ENCODE results near the gene TMCO1. TPM values are rescaled to one million over a fixed set of nuclear protein-coding genes. Genes with fewer than 3 reads are reported as not detected.
"Not testable (repeated sequence)": the region's sequence is repeated elsewhere in the genome, so short reads cannot be mapped to it uniquely, and the experiment has no call there.

Gene TMCO1
- total and polyA plus RNA-seq, 10 donors = 23.3 to 57.9 (median 50.7) TPM

DNA sequence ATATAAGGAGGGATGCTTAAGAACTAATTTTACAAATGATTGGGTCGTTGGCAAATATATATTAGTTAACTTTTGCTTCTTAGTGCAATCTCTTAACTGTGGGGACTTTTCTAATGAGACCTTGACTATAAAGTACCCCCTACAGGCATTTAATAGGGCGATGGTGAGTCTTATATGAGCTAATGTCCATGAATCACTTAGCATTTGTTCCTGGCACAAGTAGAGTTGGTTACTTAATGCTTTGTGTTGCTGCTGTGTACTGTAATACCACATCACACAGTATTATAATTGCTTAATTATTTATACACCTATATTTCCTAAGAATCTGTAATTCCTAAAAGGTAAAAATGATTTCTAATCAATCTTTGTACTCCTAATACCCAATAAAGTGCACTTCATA lies 25.3 kb upstream of the TMCO1 start:
- no peak for TF ChIP-seq POLR2AphosphoS5 (IDR thresholded peaks at IDR 0.05)
- TF ChIP-seq POLR2A (IDR thresholded peaks at IDR 0.05) = no peak
- no peak for TF ChIP-seq CTCF (IDR thresholded peaks at IDR 0.05 in 8 of 11, conservative IDR thresholded peaks at IDR 0.05 in 3 of 11)
- Histone ChIP-seq H3K4me1 (no peaks in the 10 kb centered on the region), H3K27ac (no peak overlapping the region), H3K36me3 (no peaks in the 10 kb centered on the region), H3K4me3 (no peak overlapping the region), H3K27me3 (replicated peaks in 1 of 7) (peaks cover 0 to 4% (median 0%) of the 10 kb centered on the region in 7 donors), H3K9me3 (peaks cover 0 to 2% (median 0%) of the 10 kb centered on the region in 8 donors)
- no peak for DNase-seq
- intact Hi-C loops (cut with DNase I; ENCODE audit: low total_unique reads) = no loop called here
- 55 to 72% (median 66%) methylated on average over 2 of the region's 2 CpGs for WGBS, 5 donors

DNA sequence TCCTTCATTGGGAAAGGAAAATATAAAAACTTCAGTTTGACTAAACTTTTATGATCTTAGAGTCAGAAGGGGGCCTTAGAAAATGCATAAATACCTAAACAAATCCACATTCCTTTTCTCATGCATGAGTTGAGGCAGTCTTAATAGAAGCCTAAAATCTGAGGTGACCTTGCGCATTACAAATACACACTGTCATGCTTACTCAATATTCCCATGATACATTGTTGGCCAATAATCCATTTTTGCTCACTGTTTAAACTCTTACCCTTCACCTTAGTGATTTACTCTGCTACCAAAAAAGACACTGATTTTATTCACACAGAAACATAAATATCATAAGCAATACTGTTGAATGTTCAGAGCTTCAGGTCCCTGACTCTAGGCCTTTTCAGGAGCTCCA lies 19.1 kb upstream of the TMCO1 start:
- no peak for DNase-seq
- Histone ChIP-seq H3K27me3 (replicated peaks in 1 of 7) (no peaks in the 10 kb centered on the region), H3K36me3 (no peaks in the 10 kb centered on the region), H3K27ac (no peak overlapping the region), H3K9me3 (peaks cover 0 to 9% (median 4%) of the 10 kb centered on the region in 8 donors), H3K4me1 (no peaks in the 10 kb centered on the region), H3K4me3 (no peak overlapping the region)
- intact Hi-C loops (cut with DNase I; ENCODE audit: low total_unique reads) = no loop called here
- 91 to 98% (median 97%) methylated on average over 1 of the region's 1 CpG for WGBS, 5 donors
- no peak for TF ChIP-seq POLR2AphosphoS5 (IDR thresholded peaks at IDR 0.05)
- TF ChIP-seq CTCF (IDR thresholded peaks at IDR 0.05 in 8 of 11, conservative IDR thresholded peaks at IDR 0.05 in 3 of 11) = no peak
- no peak for TF ChIP-seq POLR2A (IDR thresholded peaks at IDR 0.05)

DNA sequence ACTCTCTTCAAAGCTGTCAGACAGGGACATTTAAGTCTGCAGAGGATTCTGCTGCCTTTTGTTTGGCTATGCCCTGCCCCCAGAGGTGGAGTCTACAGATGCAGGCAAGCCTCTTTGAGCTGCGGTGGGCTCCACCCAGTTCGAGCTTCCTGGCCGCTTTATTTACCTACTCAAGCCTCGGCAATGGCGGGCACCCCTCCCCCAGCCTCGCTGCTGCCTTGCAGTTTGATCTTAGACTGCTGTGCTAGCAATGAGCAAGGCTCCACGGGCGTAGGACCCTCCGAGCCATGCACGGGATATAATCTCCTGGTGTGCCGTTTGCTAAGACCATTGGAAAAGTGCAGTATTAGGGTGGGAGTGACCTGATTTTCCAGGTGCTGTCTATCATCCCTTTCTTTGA lies 14.9 kb upstream of the TMCO1 start:
- H3K27ac ChIP-seq; H3K4me3 ChIP-seq; H3K9me3 ChIP-seq; H3K36me3 ChIP-seq; H3K4me1 ChIP-seq; H3K27me3 ChIP-seq (replicated peaks in 1 of 7); DNase-seq; intact Hi-C loops (cut with DNase I; ENCODE audit: low total_unique reads): not testable (repeated sequence)
- 83 to 95% (median 90%) methylated on average over 6 to 11 of the region's 11 CpGs for WGBS, 5 donors

DNA sequence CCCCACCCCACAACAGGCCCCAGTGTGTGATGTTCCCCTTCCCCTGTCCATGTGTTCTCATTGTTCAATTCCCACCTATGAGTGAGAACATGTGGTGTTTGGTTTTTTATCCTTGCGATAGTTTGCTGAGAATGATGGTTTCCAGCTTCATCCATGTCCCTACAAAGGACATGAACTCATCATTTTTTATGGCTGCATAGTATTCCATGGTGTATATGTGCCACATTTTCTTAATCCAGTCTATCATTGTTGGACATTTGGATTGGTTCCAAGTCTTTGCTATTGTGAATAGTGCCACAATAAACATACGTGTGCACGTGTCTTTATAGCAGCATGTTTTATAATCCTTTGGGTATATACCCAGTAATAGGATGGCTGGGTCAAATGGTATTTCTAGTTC lies 9.5 kb upstream of the TMCO1 start:
- H3K27ac ChIP-seq; H3K9me3 ChIP-seq; H3K27me3 ChIP-seq (replicated peaks in 1 of 7); DNase-seq; H3K4me1 ChIP-seq; H3K4me3 ChIP-seq; intact Hi-C loops (cut with DNase I; ENCODE audit: low total_unique reads): not testable (repeated sequence)
- H3K36me3 ChIP-seq = peaks cover 0 to 18% (median 11%) of the 10 kb centered on the region in 6 donors
- whole genome bisulfite sequencing, 5 donors = 67 to 100% (median 95%) methylated on average over 2 to 3 of the region's 3 CpGs; no CpG with 5 or more reads in 1 of the 5 donors

DNA sequence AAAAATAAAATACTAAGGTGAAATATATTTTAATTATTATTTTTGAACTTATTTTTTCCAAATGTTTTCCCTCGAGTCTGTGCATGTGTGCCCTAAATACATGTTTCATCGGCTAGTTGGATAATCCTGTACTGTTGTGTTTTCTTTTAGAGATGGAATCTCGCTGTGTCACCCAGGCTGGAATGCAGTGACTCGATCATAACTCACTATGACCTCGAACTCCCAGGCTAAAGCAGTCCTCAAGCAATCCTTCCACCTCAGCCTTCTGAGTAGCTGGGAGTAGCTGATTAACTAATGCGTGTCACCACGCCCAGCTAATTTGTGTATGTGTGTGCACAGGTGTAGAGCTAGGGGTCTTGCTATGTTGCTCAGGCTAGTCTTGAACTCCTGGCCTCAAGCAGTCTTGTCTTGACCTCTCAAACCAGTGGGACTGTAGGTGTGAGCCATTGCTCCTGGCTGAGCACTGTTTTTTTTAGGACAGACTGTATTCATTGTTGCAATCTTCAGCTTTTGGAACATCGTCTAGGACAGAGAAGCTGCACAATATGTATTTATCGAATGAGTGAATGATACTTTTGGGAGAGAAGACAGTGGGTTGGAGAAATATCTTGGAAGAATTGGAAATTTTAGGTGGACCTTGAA lies 4.8 kb upstream of the TMCO1 start:
- WGBS, 5 donors = 87 to 97% (median 94%) methylated on average over 9 of the region's 9 CpGs
- intact Hi-C loops (cut with DNase I; ENCODE audit: low total_unique reads) = no loop called here
- no peak overlapping the region for H3K4me3 ChIP-seq

More for the DNA sequence above, 4.8 kb upstream of the TMCO1 start:
- DNase-seq = no peak
- H3K27ac ChIP-seq = no peak overlapping the region
- H3K4me1 ChIP-seq = peaks cover 9 to 21% (median 16%) of the 10 kb centered on the region in 6 donors
- no peaks in the 10 kb centered on the region for H3K9me3 ChIP-seq
- peaks cover 0 to 18% (median 11%) of the 10 kb centered on the region in 6 donors for H3K36me3 ChIP-seq
- TF ChIP-seq CTCF (IDR thresholded peaks at IDR 0.05 in 8 of 11, conservative IDR thresholded peaks at IDR 0.05 in 3 of 11) (no peak), POLR2AphosphoS5 (IDR thresholded peaks at IDR 0.05) (no peak), POLR2A (IDR thresholded peaks at IDR 0.05) (no peak)
- no peaks in the 10 kb centered on the region for H3K27me3 ChIP-seq (replicated peaks in 1 of 7)
